NCI-H146 (cell line): Measurements from ENCODE around the gene KDM4C.

Experiments used
- DNase-seq: peaks from one replicate; lab custom pipeline; 2025; lab: John Stamatoyannopoulos, UW

The KDM4C gene

DNA sequence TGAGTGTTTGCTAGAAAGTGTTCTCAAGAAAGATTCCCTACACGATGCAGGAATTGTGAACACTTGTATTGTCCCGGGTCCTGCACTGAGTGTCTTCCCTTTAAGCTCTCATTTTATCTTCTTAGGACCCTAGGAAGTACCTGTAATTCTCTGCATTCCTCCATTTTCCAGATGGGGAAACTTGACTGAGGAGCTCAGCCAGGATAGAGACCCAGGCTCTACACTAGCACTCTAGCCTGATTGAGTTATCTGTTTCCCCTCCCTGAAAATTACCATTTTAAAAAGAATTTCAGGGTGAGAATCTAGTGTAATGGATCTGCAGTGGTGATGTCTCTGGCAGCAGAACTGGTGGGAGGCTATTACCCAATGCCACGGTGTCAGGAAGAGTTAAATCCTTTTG lies 453.9 kb downstream of the KDM4C start:
- DNase-seq, result no peak

DNA sequence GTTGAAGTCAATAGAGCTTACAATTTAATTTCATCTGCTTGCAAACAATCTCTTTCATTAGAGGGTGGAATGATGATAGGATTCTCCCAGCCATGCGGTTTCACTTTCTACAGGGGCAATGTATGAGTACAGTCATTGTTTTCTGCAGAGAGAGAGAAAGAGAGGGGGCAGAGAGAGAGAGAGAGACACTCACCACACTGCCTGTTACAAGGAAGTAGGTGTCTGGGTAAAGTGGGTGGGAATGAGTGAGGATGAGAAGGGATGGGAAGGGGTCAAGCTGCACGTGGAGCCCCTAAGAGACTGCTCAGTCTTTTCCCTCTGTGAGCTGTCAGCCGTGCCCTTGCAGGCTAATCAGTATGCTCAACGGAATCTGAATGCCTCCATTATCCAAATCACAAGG lies 454.3 kb downstream of the KDM4C start:
- peak; percentile 45 for DNase-seq

GRCh38 chr9:7216004-7216841 lies 458.4 kb downstream of the KDM4C start:
- DNase-seq, result no peak

- no peak for DNase-seq
These were observed 466.2 kb downstream of the KDM4C start for GRCh38 chr9:7223981-7224380.
